Liver (tissue), 2 donors: Measurements from ENCODE around the gene MYCL.

Experiments used
- YY1 ChIP-seq: IDR thresholded peaks from 2 replicates; pipeline ENCODE4 v1.6.1; 2016; ENCODE audit warnings: antibody characterized with exemption, mild to moderate bottlenecking
- TF ChIP-seq, protein P1 (sequence below): fragments of 150-350 bp; IDR thresholded peaks from 2 replicates; pipeline ENCODE4 v1.5.1; 2017; ENCODE audit warnings: improper control_type of control experiment, low read depth, low read length; ENCODE audit not compliant: missing input control
- donor health status: healthy.

DNA sequence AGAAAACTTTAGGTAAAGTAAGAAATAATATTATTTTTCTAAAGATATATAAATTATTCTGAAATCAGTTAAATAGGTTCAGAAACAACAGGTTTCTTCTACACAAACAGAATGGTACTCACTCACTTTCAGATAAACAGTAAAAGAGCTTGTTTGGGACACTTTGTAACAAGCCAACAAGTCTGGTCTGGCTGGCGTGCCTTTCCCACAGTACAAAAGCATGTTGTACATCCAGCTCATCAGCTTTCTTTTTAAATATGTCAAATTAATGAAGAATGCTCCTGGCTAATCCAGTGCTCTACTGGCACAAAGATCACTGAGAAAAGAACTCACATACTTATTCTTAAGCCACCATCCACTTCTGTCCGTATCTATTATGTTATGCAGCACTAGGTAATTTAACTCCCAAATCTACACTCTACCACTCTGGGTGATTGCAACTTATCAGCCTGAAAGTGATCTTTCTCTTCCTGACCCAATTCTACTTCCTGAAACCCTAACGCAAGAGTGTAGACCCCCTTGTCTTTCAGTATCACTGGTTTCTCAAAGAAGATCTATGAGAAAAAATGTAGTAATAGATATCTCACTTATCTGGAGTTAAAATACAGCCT is 51.0 kb downstream of the MYCL start:
- TF ChIP-seq, protein P1, sequence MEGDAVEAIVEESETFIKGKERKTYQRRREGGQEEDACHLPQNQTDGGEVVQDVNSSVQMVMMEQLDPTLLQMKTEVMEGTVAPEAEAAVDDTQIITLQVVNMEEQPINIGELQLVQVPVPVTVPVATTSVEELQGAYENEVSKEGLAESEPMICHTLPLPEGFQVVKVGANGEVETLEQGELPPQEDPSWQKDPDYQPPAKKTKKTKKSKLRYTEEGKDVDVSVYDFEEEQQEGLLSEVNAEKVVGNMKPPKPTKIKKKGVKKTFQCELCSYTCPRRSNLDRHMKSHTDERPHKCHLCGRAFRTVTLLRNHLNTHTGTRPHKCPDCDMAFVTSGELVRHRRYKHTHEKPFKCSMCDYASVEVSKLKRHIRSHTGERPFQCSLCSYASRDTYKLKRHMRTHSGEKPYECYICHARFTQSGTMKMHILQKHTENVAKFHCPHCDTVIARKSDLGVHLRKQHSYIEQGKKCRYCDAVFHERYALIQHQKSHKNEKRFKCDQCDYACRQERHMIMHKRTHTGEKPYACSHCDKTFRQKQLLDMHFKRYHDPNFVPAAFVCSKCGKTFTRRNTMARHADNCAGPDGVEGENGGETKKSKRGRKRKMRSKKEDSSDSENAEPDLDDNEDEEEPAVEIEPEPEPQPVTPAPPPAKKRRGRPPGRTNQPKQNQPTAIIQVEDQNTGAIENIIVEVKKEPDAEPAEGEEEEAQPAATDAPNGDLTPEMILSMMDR = no peak
- TF ChIP-seq YY1 = no peak
